T-helper 17 cell (primary cell): Measurements from ENCODE around the gene CYP51A1. TPM values are rescaled to one million over a fixed set of nuclear protein-coding genes. Genes with fewer than 3 reads are reported as not detected.
"Not testable (repeated sequence)": the region's sequence is repeated elsewhere in the genome, so short reads cannot be mapped to it uniquely, and the experiment has no call there.

ENCODE experiments used
- ATAC-seq: fragments of 150-1000 bp; cut with Tn5 transposase; 2 replicates; pipeline ENCODE4 v1.10.0; 2021; ENCODE audit warnings: mild to moderate bottlenecking, moderate library complexity
- DNase-seq, 3 donors: peaks; one replicate each; pipeline versions ENCODE4 v3.0.0 to v3.0.0-alpha.2; 2020 to 2021
- H3K9me3 ChIP-seq: one replicate; pipeline ENCODE4 v1.7.0; 2013; ENCODE audit warnings: low read length, mild to moderate bottlenecking; ENCODE audit not compliant: control insufficient read depth, poor library complexity, severe bottlenecking
- H3K27ac Mint-ChIP-seq: one replicate; pipeline ENCODE4 v1.8.0; 2022; ENCODE audit warnings: mild to moderate bottlenecking, moderate library complexity, mixed read lengths
- H3K27me3 Mint-ChIP-seq: one replicate; pipeline ENCODE4 v1.8.0; 2022; ENCODE audit warnings: mixed read lengths
- H3K36me3 Mint-ChIP-seq: one replicate; pipeline ENCODE4 v1.8.0; 2022; ENCODE audit warnings: low read depth, mixed read lengths
- H3K4me1 Mint-ChIP-seq: one replicate; pipeline ENCODE4 v1.8.0; 2022; ENCODE audit warnings: mild to moderate bottlenecking, mixed read lengths
- H3K4me3 Mint-ChIP-seq: one replicate; pipeline ENCODE4 v1.8.0; 2022; ENCODE audit warnings: mild to moderate bottlenecking, moderate library complexity, mixed read lengths
- total RNA-seq, 4 donors: library from RNA in 2 of 4; stranded (reverse) in 2 of 4; gene quantifications; one replicate each; pipeline ENCODE4 v1.2.3 and lab custom pipeline; 2022 to 2026

Gene CYP51A1
- 10 to 100 TPM; 23.2 to 23.8 TPM for total RNA-seq
- 4.5 to 5.0 reads per million in 2 donors for total RNA-seq (lab: John Stamatoyannopoulos, UW)

GRCh38 chr7:92134271-92135051, at the start of gene CYP51A1:
CYP51A1 (minus strand) TSS chr7:92134477; CDS start chr7:92134364, 113 bp downstream.
- Mint-ChIP-seq H3K36me3 (peaks cover 12% of the 10 kb centered on the region), H3K4me3 (peak within 1 kb of the TSS; percentile 97), H3K27ac (peak within 1 kb of the TSS; percentile 96), H3K27me3 (no peaks in the 10 kb centered on the region), H3K4me1 (peaks cover 22% of the 10 kb centered on the region)
- DNase-seq (peak; percentile 85 to 91 (median 88)), ATAC-seq (peak; percentile 88)
- H3K9me3 ChIP-seq: no peaks in the 10 kb centered on the region

- Mint-ChIP-seq H3K27me3 (peaks cover 5% of the 10 kb centered on the region), H3K36me3 (no peaks in the 10 kb centered on the region), H3K4me1 (peaks cover 6% of the 10 kb centered on the region), H3K27ac (peak within 1 kb of the TSS; percentile 29), H3K4me3 (peak within 1 kb of the TSS; percentile 80)
- ATAC-seq: peak; percentile 100
- DNase-seq: peak; percentile 82 to 94 (median 82)
- H3K9me3 ChIP-seq: no peaks in the 10 kb centered on the region
Observed at GRCh38 chr7:92178928-92179924, 44.9 kb upstream of the CYP51A1 start, which contains the start of gene LRRD1. LRRD1 (minus strand) TSS chr7:92179142; CDS start chr7:92165202, 13,940 bp downstream.

- H3K9me3 ChIP-seq: no peaks in the 10 kb centered on the region
- Mint-ChIP-seq H3K4me1 (peaks cover 6% of the 10 kb centered on the region), H3K27me3 (peaks cover 11% of the 10 kb centered on the region), H3K4me3 (no peak overlapping the region), H3K36me3 (no peaks in the 10 kb centered on the region), H3K27ac (no peak overlapping the region)
- no peak for ATAC-seq
- DNase-seq: no peak
Observed at GRCh38 chr7:92177362-92177761, 43.1 kb upstream of the CYP51A1 start.

GRCh38 chr7:92169529-92169928, 35.3 kb upstream of the CYP51A1 start:
- H3K36me3 Mint-ChIP-seq, ATAC-seq, DNase-seq, H3K9me3 ChIP-seq, H3K4me3 Mint-ChIP-seq, H3K27ac Mint-ChIP-seq, H3K4me1 Mint-ChIP-seq: not testable (repeated sequence)
- peaks cover 12% of the 10 kb centered on the region for H3K27me3 Mint-ChIP-seq

GRCh38 chr7:92161271-92161670, 27.0 kb upstream of the CYP51A1 start:
- H3K4me3 Mint-ChIP-seq: no peak overlapping the region
- H3K4me1 Mint-ChIP-seq: peaks cover 6% of the 10 kb centered on the region
- no peaks in the 10 kb centered on the region for H3K9me3 ChIP-seq
- peaks cover 3% of the 10 kb centered on the region for H3K36me3 Mint-ChIP-seq
- peaks cover 39% of the 10 kb centered on the region for H3K27me3 Mint-ChIP-seq
- H3K27ac Mint-ChIP-seq: no peak overlapping the region
- no peak for DNase-seq
- no peak for ATAC-seq

GRCh38 chr7:92158660-92159575, 24.6 kb upstream of the CYP51A1 start:
- DNase-seq (no peak), ATAC-seq (no peak)
- H3K4me1 Mint-ChIP-seq: peaks cover 6% of the 10 kb centered on the region
- H3K27me3 Mint-ChIP-seq: peaks cover 39% of the 10 kb centered on the region
- no peaks in the 10 kb centered on the region for H3K9me3 ChIP-seq
- H3K4me3 Mint-ChIP-seq: no peak overlapping the region
- H3K27ac Mint-ChIP-seq: no peak overlapping the region
- peaks cover 3% of the 10 kb centered on the region for H3K36me3 Mint-ChIP-seq

- Mint-ChIP-seq H3K4me1 (peaks cover 6% of the 10 kb centered on the region), H3K36me3 (peaks cover 3% of the 10 kb centered on the region), H3K27ac (no peak overlapping the region), H3K4me3 (no peak overlapping the region), H3K27me3 (peaks cover 32% of the 10 kb centered on the region)
- H3K9me3 ChIP-seq: no peaks in the 10 kb centered on the region
- DNase-seq: no peak
- ATAC-seq: no peak
Observed at GRCh38 chr7:92156990-92157389, 22.7 kb upstream of the CYP51A1 start.

GRCh38 chr7:92155108-92155739, 20.9 kb upstream of the CYP51A1 start:
- Mint-ChIP-seq H3K4me3 (no peak overlapping the region), H3K36me3 (peaks cover 3% of the 10 kb centered on the region), H3K4me1 (peaks cover 6% of the 10 kb centered on the region), H3K27me3 (peaks cover 17% of the 10 kb centered on the region), H3K27ac (no peak overlapping the region)
- DNase-seq: no peak
- H3K9me3 ChIP-seq: no peaks in the 10 kb centered on the region
- no peak for ATAC-seq

- no peaks in the 10 kb centered on the region for H3K9me3 ChIP-seq
- Mint-ChIP-seq H3K4me3 (no peak overlapping the region), H3K36me3 (no peaks in the 10 kb centered on the region), H3K27me3 (no peaks in the 10 kb centered on the region), H3K4me1 (no peaks in the 10 kb centered on the region), H3K27ac (no peak overlapping the region)
- DNase-seq: no peak
- ATAC-seq: no peak
Observed at GRCh38 chr7:92150450-92151017, 16.3 kb upstream of the CYP51A1 start.

GRCh38 chr7:92149736-92150239, 15.5 kb upstream of the CYP51A1 start:
- Mint-ChIP-seq H3K36me3 (no peaks in the 10 kb centered on the region), H3K27ac (no peak overlapping the region), H3K4me1 (no peaks in the 10 kb centered on the region), H3K4me3 (no peak overlapping the region), H3K27me3 (no peaks in the 10 kb centered on the region)
- ATAC-seq (no peak), DNase-seq (no peak)
- no peaks in the 10 kb centered on the region for H3K9me3 ChIP-seq

GRCh38 chr7:92143192-92143880, 9.1 kb upstream of the CYP51A1 start:
- H3K27ac Mint-ChIP-seq, ATAC-seq, H3K9me3 ChIP-seq: not testable (repeated sequence)

More at GRCh38 chr7:92143192-92143880, 9.1 kb upstream of the CYP51A1 start:
- H3K27me3 Mint-ChIP-seq, H3K4me3 Mint-ChIP-seq, H3K4me1 Mint-ChIP-seq, H3K36me3 Mint-ChIP-seq, DNase-seq: not testable (repeated sequence)
